MM.1S (cell line): ENCODE results near the gene SOST.

Experiments used
- EZH2 ChIP-seq: fragments of 300-600 bp; sonication (generic); optimal IDR thresholded peaks from 2 replicates; pipeline ENCODE3; 2017; ENCODE audit warnings: low read depth, mild to moderate bottlenecking, antibody characterized with exemption, low read length, mixed read lengths
- EZH2phosphoT487 ChIP-seq: fragments of 300-600 bp; sonication (generic); IDR thresholded peaks from 2 replicates; pipeline ENCODE4 v1.6.1; 2018; ENCODE audit warnings: antibody characterized with exemption, low read length
- TF ChIP-seq, protein P1 (sequence below): fragments of 300-600 bp; sonication (generic); IDR thresholded peaks from 2 replicates; pipeline ENCODE4 v1.5.1; 2016; ENCODE audit warnings: antibody characterized with exemption, low read length, mixed read lengths

DNA sequence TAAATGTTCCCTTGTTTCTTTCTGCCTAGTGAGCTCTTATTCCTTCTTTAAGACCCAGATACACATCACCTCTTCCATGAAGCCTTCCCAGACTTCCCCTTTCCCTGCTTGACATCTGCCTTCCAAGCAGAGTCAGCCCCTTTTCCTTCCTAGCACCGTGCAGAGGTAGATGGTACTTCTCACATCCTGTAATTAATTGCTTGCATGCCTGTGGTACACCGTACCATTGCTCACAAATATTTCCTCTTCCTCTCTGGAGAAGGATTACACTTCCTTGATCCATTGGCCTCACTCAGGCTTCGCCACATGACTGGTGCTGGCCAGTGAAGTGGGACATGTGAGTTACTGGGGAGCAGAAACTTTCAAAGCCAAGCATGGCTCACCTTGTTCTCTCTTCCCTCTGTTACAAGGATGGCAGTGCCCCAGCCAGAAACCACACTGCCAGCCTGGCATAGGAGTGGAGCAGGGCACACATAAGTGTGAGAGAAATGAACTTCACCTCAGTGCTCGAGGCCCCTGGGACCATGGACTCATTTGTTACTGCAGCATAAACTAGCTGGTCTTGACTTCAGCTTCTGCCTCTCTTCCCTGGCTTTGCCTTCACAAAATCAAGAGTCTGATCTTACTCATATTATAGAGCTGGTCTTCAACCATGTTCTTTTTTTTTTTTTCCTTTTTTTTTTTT is 44.0 kb downstream of the SOST start:
- TF ChIP-seq, protein P1, sequence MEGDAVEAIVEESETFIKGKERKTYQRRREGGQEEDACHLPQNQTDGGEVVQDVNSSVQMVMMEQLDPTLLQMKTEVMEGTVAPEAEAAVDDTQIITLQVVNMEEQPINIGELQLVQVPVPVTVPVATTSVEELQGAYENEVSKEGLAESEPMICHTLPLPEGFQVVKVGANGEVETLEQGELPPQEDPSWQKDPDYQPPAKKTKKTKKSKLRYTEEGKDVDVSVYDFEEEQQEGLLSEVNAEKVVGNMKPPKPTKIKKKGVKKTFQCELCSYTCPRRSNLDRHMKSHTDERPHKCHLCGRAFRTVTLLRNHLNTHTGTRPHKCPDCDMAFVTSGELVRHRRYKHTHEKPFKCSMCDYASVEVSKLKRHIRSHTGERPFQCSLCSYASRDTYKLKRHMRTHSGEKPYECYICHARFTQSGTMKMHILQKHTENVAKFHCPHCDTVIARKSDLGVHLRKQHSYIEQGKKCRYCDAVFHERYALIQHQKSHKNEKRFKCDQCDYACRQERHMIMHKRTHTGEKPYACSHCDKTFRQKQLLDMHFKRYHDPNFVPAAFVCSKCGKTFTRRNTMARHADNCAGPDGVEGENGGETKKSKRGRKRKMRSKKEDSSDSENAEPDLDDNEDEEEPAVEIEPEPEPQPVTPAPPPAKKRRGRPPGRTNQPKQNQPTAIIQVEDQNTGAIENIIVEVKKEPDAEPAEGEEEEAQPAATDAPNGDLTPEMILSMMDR, result no peak
- TF ChIP-seq EZH2 (no peak), EZH2phosphoT487 (no peak)
